Esophagus squamous epithelium (tissue), 4 donors: ENCODE data around the gene SCN4A.

Source experiments
- CTCF ChIP-seq, 6 experiments: fragments of 450-650 bp in 4 of 6; fragments of 200-600 bp in 2 of 6; sonication (generic) in 2 of 6; IDR thresholded peaks; one replicate each; pipeline ENCODE4 v1.5.1; 2016 to 2019; ENCODE audit warnings: antibody characterized with exemption in 6 of 6, mild to moderate bottlenecking in 4 of 6, moderate library complexity in 4 of 6
- POLR2A ChIP-seq, 4 donors: fragments of 450-650 bp; IDR thresholded peaks; one replicate each; pipeline ENCODE4 v1.6.1; 2017; ENCODE audit warnings: antibody characterized with exemption in 4 of 4, mild to moderate bottlenecking in 4 of 4, moderate library complexity in 3 of 4

- TF ChIP-seq CTCF (IDR thresholded peaks at IDR 0.05) = no peak
- no peak for TF ChIP-seq POLR2A (IDR thresholded peaks at IDR 0.05)
Measured at GRCh38 chr17:63983320-63983719, 10.6 kb upstream of the SCN4A start.
